HG03135 (cell line): ENCODE data around the gene ACLY.

ENCODE experiments used
- ATAC-seq: cut with Tn5 transposase; IDR thresholded peaks from one replicate; pipeline ENCODE4 v1.9.1; 2021; ENCODE audit warnings: mild to moderate bottlenecking, moderate library complexity; ENCODE audit not compliant: unreplicated experiment

The ACLY gene

GRCh38 chr17:41918314-41919164 is at the start of gene ACLY:
ACLY (minus strand) TSS chr17:41918951; CDS start chr17:41913873, 5,078 bp downstream.
- peak; percentile 86 for ATAC-seq

GRCh38 chr17:41967921-41968578 is 49.3 kb upstream of the ACLY start:
- no peak for ATAC-seq

- ATAC-seq = peak; percentile 13
Observed at GRCh38 chr17:41967141-41967920, 48.6 kb upstream of the ACLY start.

- ATAC-seq = peak; percentile 64
Observed at GRCh38 chr17:41966463-41967140, 47.9 kb upstream of the ACLY start, which contains the start of gene CNP. CNP (plus strand) TSS chr17:41966795; CDS start chr17:41966885, 90 bp downstream.

- no peak for ATAC-seq
Observed at GRCh38 chr17:41965694-41966462, 47.1 kb upstream of the ACLY start.

- no peak for ATAC-seq
Observed at GRCh38 chr17:41962768-41963434, 44.1 kb upstream of the ACLY start.

- ATAC-seq = no peak
Observed at GRCh38 chr17:41962111-41962510, 43.4 kb upstream of the ACLY start.

- no peak for ATAC-seq
Observed at GRCh38 chr17:41959336-41960095, 40.8 kb upstream of the ACLY start.

GRCh38 chr17:41959030-41959335 is 40.2 kb upstream of the ACLY start:
- no peak for ATAC-seq

GRCh38 chr17:41957869-41958439 is 39.2 kb upstream of the ACLY start:
- no peak for ATAC-seq

- ATAC-seq = no peak
Observed at GRCh38 chr17:41957031-41957868, 38.5 kb upstream of the ACLY start.

GRCh38 chr17:41956522-41956921 is 37.8 kb upstream of the ACLY start:
- ATAC-seq = no peak

- no peak for ATAC-seq
Observed at GRCh38 chr17:41948762-41949460, 30.2 kb upstream of the ACLY start.

GRCh38 chr17:41944943-41945342 is 26.2 kb upstream of the ACLY start:
- ATAC-seq = no peak

GRCh38 chr17:41943492-41943891 is 24.7 kb upstream of the ACLY start:
- no peak for ATAC-seq

GRCh38 chr17:41942626-41943373 is 24.0 kb upstream of the ACLY start:
- ATAC-seq = no peak
